Fibroblast of skin of right biceps (primary cell): ENCODE data around the gene ETV1.
"Not testable (repeated sequence)": the region's sequence is repeated elsewhere in the genome, so short reads cannot be mapped to it uniquely, and the experiment has no call there.

ENCODE experiments used
- DNase-seq: peaks from one replicate; pipeline ENCODE4 v3.0.0-alpha.2; 2013

ETV1 gene

DNA sequence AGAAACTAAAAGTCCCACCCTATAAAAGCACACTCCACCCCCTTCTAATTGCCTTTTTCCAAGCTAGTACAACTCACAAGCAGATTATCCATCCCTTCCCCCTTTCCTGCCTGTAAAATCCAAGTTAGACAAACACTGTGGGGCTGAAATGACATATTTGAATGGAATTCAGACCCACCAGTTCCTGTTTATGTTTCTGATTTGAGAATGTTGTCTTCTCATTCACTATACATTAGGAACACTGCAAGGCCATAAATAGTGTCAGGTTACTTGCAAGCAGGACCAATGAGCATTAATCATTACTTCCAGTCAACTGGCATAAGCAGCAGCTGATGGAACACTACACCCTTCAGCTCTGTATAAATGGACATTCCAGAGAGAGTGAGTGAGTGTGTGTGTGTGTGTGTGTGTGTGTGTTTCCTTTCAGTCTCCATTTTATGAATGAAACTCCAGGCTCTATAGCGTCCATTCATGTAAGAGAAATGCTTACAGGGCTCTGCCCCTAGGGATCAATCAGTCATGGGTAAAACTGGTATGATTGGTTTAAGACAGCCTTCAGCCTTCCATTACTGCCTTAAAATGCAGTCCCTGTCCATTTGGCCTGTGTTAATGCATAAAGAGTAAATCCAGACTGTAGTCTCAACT lies 69.3 kb downstream of the ETV1 start:
- DNase-seq = peak; percentile 100

DNA sequence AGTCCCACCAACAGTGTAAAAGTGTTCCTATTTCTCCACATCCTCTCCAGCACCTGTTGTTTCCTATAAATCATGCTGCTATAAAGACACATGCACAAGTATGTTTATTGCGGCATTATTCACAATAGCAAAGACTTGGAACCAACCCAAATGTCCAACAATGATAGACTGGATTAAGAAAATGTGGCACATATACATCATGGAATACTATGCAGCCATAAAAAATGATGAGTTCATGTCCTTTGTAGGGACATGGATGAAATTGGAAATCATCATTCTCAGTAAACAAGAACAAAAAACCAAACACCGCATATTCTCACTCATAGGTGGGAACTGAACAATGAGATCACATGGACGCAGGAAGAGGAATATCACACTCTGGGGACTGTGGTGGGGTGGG lies 71.1 kb downstream of the ETV1 start:
- not testable (repeated sequence) for DNase-seq

DNA sequence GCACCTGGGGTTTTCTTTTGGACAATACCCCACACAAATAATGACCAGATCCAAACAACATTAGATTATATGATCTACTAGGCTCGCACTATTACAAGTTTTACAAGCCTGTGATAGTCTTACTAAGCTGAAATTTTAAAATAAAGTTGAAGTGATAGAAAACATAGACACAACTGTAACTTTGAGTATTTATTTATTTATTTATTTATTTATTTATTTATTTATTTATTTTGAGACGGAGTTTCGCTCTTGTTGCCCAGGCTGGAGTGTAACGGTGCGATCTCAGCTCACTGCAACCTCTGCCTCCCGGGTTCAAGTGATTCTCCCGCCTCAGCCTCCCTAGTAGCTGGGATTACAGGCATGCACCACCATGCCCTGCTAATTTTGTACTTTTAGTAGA lies 72.4 kb downstream of the ETV1 start:
- not testable (repeated sequence) for DNase-seq

DNA sequence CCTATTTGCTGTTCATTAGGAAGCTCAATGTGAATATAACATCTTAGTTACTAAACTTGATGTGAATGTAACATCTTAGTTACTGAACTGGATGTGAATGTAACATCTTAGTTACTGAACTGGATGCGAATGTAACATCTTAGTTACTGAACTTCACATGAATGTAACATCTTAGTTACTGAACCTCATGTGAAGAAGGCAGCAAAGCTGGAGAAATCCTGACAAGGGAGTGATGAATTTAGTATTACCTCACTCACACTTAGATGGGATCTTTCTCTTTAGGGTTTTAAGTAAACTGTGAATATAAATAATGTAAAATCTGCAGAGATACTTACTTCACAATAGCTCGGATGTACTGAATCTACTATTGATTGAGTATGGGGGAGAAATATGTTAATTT lies 73.6 kb downstream of the ETV1 start:
- DNase-seq = no peak

DNA sequence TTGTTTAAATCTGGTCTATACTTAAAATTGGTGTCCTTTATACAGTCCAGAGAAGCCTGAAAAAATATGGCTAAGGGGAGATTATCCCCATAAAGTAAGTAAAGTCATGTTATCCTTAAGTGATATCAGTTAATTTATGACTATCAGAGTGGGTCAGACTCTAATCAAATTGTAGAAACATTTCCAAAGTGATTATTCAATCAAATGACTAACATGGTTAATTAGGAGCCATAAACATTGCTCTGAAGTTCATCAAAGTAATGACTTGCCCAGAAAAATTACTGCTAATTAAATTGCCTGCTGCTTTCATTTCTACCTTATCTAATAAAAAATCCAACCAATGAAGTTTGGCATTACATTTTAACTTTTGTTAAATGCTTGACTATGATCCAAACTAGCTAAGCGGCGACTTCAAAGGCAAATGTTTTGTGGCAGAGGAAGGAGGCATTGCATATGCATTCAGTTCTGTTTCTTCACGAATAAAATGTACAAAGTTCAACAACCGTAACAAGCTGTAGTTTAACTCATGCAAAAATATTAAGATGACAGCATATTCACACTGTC lies 76.7 kb downstream of the ETV1 start:
- no peak for DNase-seq

DNA sequence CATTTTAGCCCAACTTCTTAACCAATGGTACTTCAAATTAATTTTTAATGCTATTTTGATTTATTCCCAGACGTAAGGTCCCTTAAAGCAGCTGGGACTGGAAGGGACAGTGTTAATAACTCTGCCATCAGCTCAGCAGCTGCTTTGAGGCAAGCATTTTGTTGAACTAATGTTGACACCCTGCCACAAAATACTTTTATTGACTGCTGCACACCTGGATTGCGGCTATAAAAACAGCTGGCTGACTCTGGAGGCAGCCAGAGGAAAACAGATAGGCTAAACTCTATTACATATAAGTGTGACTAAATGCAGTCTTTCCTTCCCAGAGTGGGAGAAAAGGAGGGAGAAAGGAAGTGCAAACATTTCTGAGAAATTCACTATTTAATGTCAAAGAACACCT lies 77.6 kb downstream of the ETV1 start:
- DNase-seq = no peak

DNA sequence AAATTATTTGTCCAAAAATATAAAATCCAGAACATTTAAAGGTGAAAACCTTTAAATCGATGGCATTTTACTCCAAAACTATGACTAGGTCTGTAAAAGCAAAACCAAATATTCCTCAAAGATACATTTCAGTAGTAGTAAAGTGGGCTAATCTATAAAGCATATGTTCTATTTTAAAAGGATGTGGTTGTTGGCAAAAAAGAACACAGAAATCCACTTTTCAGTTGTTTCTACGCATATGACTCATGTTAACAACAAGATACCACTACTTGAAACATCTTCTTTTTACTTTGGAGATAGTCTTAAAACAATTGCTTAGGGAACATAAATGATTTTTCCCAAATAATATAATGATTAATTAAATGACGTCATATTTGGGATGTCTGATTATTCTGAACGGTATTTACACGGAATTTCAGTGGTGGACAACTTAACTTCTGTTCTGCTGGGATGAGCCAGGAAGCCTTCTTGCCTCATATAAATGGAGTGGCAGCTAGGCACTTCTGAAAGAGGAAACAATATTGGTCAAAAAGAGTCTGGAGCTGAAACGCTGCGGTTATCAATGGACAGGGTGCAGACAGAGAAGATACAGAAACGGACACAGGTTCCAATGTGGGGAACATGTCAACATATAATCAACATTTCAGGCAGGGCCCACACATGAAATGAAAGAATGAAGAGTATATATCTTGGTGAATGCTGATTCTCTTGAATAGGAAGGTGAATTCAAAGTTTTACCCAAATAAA lies 78.5 kb downstream of the ETV1 start:
- DNase-seq = no peak

DNA sequence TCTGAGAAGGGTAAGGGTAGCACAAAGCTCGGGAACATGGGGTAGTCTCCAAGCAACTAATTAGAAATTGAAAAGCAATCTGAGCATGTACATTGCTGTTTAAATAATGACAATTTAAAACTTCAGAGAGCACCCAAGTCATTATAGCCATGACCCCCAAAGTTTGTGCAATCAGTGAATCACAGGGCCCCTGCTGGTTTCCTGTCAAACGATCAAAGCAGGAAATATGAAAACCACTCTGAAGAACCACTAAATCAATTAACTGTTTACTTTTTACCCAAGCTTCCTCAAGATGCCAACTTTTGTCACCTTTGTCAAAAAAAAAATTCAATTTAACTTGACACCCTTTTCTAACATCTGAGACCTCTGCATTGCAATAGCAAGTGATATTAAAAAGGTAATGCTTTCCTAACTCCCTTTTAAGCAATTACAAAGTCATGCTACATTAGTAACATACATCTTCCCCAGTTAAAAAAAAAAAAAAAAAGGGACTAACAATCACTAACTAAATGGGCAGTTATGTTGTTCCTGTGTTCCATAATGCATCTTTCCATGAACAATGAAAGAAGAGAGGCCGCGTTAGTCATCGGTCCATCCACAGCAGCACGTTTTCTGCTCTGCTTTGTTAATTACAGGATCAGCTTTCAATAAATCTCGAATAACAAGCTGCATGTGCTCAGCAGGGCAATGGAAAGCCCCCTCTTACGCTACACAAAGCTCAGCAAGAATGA lies 80.6 kb downstream of the ETV1 start:
- peak; percentile 36 for DNase-seq

DNA sequence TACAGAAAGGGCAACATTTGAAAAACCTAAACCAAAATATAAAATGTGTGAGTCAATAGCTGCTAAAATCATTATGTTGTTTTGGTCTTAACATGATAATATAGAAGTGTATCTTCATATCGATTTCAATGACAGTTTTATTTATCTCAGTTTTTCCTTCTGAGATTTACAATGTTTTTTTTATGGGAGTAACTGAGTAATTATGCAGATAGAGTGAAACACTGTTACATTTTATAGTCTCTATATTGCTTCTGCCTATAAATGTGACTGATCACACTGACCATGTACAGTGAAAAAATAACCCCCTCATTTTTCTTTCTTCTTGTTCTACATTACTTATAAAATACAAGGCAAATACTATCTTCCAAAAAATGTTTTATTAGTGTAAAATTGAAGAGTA lies 81.6 kb downstream of the ETV1 start:
- DNase-seq = no peak

DNA sequence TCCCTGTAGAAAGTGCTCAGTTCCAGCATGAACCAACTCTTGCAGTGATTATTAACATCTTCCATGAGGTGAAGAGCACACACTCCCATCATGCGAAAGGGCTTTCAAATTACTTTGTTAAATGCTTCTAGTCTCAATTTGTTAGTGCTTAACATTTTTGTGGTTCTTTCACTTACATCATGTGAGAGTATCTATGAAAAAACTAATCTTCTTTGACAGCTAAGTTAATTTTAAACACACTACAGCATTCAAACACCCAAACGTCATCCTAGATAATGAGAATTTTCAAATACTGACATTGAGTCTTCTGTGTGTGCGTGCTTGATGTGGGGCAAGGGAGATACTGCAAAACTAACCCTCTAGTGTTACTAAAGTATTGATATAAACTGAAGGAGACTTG lies 84.8 kb downstream of the ETV1 start:
- peak; percentile 94 for DNase-seq

DNA sequence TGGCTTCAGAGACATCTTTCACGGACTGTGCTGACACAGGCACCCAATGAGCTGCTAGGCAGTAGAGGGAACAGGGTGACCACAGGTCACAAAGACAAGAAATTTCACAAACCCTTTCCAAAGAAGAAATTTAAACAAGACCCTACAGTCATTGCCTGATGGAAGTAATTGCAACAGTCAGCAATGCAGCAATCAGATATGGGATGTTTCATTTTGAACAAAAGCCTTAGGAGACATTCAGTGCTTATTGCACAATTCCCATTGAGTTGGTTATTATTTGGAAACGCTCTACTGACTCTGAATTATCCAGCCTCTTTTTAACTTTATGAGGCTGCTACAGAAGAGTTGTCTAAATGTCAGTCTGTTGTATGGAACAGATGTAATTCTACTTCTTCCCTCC lies 85.5 kb downstream of the ETV1 start:
- peak; percentile 62 for DNase-seq

DNA sequence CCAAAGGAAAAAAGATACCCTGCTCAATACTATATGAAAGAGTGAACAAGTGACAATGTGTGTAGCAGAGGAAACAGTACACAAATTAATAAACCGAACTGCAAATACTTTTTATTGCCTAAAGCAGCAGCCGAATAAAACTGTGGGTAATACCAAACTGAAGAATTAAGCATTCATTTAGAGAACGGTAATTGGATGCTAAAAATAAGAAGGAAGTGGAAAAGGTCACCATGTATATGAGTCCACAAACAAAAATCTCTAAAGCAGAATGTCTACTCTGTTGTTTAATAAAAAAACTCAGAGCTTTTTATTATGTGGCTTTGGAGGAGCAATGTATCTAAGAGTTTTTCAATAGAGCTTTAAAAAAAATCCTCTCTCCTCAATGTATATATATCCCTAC lies 87.9 kb downstream of the ETV1 start:
- no peak for DNase-seq

DNA sequence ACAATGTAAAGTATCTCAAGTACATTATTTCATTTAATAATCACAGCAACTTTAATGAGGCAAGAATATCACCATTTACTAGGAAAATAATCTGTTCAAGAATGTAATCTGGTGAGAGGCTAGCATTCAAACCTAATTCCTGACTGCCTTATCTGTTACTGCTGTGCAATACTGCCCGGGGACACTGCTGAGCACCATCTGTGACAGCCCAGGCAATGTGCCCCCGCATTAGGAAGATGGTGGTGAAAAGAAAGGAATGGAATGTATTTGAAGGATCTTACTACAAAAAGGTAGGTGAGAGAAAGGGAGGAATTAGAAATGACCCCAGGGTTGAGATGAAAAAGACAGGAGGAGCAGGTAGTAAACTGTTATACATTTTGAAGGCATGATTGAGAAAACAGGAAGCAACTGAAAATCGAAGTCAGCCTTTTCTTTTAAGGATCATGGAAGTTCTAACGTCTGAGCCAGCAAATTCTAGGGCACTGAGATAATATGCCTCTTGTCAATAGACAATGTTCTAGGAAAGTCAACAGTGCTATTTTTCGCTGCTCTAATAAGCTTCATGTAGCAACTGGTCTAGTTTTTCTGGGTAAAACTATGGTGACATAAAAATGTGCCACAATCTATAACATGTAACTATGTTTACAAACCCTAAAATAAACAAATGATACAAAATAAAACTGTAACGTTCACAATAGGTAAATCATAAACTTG lies 90.4 kb downstream of the ETV1 start:
- no peak for DNase-seq

DNA sequence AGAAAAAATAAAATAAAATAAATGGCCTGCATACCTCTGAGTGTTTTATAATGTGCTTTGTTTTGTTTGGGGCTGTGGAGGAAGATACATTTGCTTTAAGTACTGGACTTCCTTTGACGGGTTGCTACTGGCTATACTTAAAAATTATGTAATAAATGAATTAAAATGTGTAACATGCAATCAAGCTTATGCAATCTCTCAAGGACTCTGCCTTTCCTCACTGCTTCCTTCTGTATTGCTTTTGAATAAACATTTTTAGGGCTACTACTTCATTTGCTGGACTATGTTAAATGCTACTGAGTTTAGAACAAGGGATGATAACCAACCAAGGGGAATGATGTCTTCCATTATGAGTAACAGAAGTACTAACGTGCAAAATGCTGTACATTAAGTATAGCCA lies 91.6 kb downstream of the ETV1 start:
- DNase-seq = no peak

DNA sequence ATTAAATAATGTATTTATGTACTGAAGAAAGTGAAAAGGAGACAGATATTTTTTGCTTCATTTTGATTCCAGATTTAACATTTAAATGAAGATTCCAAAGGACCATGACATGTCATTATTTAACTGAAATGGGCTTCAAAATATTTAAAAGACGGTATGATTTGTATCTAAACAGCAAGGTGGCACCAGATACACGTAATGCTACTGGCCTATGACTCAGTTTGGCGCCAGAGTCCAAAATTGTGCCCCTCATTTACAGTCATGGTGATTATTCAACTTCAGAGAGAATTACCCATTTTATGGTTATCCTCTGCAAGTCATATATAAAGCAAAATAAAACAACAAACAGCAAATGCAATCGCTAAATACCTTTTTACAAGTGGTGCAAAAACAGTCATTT lies 94.5 kb downstream of the ETV1 start:
- no peak for DNase-seq

DNA sequence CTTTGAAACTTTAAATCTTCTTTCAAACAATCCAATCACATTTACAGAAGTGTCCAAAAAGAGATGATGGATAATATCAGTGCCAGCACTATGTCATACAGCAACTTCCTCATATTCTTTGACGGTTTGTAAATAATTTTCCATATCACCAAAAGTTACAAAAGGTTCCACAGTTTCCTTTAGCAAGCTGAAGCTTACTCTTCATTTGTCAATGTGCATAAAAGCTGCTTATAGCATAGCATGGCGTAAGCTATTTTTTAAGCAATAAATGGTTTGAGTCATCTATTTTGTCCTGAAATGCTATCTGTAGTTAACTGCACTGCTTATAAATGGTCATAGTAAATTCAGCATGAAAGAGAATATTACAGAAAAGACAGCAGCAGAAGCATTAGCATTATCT lies 95.1 kb downstream of the ETV1 start:
- DNase-seq = no peak

DNA sequence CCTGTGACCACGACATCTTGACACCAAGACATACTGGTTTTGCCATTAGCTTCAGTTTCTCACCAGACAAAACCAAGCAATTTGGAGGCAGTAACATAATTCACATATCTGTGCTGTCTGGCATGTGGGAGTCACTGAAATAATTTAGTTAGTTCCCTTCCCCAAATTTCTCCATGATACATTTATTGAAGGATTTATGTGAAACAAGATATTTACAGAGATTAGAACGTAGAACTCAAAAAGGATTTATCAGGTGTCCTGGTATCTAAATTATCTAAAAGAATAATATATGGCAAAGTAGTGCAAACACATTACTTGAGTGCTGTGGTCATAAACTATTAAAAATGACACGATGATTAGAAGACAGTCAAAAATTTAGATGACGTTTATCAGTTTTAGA lies 98.7 kb downstream of the ETV1 start:
- DNase-seq = no peak

DNA sequence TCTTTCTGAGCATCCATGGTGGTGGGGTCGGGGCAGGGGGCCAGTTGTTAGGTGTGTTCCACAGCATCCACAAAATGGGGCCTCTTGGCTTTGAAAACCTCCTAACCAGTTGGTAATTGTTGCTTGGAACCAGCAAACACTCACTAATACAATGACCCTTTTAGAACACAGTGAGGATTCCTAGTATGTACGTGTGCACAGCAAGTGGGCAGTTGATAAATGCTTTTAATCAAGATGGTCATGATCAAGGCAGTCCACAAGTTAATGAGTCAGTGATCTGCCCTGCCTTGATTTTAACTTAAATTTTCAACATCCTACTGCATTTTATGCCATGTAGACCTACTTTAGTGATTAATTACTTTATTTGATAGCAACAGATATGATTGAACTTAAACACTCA lies 103.1 kb downstream of the ETV1 start:
- DNase-seq = no peak

DNA sequence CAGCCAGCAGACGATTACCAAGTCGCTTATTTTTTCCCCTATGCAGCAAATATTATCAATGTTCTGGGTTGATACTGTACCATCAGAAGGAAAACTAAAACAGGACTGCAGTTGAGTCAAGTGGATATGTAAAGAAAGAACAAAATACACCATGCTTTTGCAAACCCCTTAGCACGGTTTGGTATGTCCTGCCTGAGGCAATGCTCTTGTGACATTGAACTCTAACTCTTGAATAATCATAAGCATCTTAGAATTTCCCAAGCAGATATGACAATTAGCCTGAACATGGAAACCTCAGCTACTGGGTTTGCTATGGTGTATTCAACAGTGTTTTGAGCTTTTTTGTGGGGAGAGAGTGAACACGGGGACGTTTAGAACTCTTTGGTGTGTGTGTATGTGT lies 107.4 kb downstream of the ETV1 start:
- DNase-seq = no peak

DNA sequence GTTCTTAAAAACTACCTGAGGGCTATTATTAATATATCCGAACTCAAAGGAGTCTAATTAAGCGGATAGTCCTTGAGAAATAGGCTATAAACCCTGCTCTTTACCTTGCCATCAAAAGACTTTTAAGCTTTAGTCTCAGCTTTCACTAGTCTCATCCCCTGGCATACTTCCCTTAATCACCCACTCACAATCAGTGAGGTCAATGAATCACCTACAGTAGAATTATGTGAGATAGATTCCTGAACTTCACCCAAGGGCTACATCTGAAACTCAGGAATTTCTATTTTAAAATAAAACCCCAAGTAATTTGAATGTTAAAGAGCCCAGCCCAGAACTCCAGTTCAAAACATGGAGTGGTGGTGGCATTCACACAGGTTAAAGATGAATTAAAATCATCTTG lies 108.7 kb downstream of the ETV1 start:
- DNase-seq = peak; percentile 89

DNA sequence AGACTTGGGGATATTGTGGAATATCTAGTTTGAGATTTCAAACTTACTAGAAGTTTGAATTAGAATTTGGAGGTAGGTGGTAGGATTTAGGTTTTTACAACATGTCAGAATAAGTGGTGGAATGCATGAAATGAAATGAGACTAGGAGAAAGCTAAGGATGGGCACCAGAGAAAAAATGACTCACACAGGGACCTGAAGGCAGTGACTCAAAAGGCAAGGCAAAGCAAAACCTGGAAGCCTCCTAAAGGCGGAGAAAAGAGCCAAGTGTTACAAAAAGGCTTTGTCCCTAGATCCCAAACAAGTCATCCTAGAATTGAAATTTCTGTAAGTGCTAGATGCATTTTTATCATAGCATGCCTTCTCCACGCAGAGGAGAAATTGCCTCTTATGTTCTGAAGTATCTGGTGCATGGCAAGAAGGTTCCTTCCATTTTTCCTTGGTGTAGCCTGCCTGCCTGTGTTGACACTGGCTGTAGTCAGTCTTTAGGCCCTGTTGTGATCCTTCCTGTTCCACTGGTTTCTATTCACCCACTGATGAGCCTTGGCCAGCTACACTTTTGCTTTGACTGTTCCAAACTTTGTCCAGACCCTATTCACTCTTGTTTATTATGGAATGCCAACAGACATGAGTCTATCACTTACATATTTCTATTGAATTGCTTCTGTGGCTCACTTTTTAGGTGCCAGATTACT lies 109.3 kb downstream of the ETV1 start:
- DNase-seq = peak; percentile 75

DNA sequence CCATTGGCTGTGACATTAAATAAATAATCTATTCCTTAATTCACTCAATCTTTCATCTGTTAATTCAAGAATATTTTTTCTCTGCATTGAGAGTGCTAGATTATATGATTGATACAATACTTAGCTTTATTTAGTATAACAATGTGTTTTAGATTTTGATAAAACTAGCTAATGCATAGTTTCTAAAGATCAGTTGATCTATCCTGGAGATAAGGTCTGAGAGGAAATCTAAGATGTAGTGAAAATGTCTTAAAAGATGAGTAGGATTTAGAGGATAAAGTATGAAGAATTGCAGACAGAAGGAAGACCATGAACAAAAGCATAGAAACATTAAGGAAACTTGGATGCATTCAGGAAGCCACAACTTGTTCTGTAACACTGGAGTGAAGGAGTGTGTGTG lies 110.3 kb downstream of the ETV1 start:
- DNase-seq = no peak

DNA sequence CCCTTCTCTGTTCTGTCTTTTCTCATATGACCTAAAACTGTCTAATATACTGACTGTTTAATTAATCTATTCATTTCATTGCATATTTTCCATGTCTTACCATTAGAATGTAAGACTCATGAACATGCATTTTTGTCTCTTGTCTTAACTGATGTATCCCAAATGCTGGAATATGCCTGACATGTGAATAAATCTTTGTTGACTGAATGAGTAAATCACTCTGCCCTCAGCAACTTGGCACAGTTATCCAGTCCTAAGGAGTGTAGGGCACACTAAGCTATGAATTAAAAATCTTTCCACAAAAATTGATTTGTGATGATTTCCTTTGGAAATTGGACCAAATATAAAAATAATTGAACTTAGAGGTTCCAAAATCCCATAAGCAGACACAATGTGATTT lies 111.3 kb downstream of the ETV1 start:
- DNase-seq = no peak
